Activated B cell treated with CpG ODN at 0.5 μM for 24 hours (primary cell): ENCODE measurements around the gene MTERF4. TPM values are rescaled to one million over a fixed set of nuclear protein-coding genes. Genes with fewer than 3 reads are reported as not detected.

Experiments
- ATAC-seq: fragments of 200-7000 bp; cut with Tn5 transposase; one replicate; pipeline ENCODE4 v1.10.0; 2021; ENCODE audit warnings: low read depth, mild to moderate bottlenecking, moderate library complexity
- CTCF ChIA-PET: fragments of 350-600 bp; sonication (Branson Sonifier 250); formaldehyde crosslinking; loops from one replicate; lab custom pipeline; 2021; ENCODE audit warnings: antibody characterized with exemption; lab: Charles Lee
- POLR2A ChIA-PET: fragments of 350-600 bp; sonication (Branson Sonifier 250); formaldehyde crosslinking; loops from one replicate; lab custom pipeline; 2021; ENCODE audit warnings: antibody characterized with exemption; lab: Charles Lee
- DNase-seq: peaks from one replicate; pipeline ENCODE4 v3.0.0; 2022
- H3K27ac Mint-ChIP-seq: one replicate; pipeline ENCODE4 v1.8.0; 2020; ENCODE audit warnings: mixed read lengths
- H3K27me3 Mint-ChIP-seq: one replicate; pipeline ENCODE4 v1.8.0; 2021; ENCODE audit warnings: mixed read lengths
- H3K36me3 Mint-ChIP-seq: one replicate; pipeline ENCODE4 v1.8.0; 2021; ENCODE audit warnings: low read depth, mixed read lengths
- H3K4me1 Mint-ChIP-seq: one replicate; pipeline ENCODE4 v1.8.0; 2021; ENCODE audit warnings: mixed read lengths
- H3K4me3 Mint-ChIP-seq: one replicate; pipeline ENCODE4 v1.8.0; 2020; ENCODE audit warnings: mild to moderate bottlenecking, mixed read lengths
- H3K9me3 Mint-ChIP-seq: one replicate; pipeline ENCODE4 v1.8.0; 2020; ENCODE audit warnings: mixed read lengths
- intact Hi-C: fragments of 100-400 bp; cut with micrococcal nuclease; formaldehyde crosslinking; loops from one replicate; pipeline ENCODE4 v1.15.1; 2024
- total RNA-seq: library from RNA; stranded (reverse); gene quantifications from 2 replicates; pipeline ENCODE4 v1.2.3, GENCODE V29; 2022
- TF ChIP-seq, protein P1 (sequence below): fragments of 200-600 bp; IDR thresholded peaks from one replicate; pipeline ENCODE4 v1.8.0; 2022; ENCODE audit warnings: antibody characterized with exemption, mild to moderate bottlenecking

Gene MTERF4, protein sequence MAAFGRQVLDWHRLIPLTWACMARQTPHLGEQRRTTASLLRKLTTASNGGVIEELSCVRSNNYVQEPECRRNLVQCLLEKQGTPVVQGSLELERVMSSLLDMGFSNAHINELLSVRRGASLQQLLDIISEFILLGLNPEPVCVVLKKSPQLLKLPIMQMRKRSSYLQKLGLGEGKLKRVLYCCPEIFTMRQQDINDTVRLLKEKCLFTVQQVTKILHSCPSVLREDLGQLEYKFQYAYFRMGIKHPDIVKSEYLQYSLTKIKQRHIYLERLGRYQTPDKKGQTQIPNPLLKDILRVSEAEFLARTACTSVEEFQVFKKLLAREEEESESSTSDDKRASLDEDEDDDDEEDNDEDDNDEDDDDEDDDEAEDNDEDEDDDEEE
- 99.7 and 122 TPM in 2 replicates for total RNA-seq

- intact Hi-C loops: loop anchor here (1.0 to 10.0 kb wide), 5 partner anchors 8 to 538 kb away; partner anchors contain the start of genes DUSP28, PPP1R7 and RNPEPL1
- DNase-seq (peak; percentile 85), ATAC-seq (peak; percentile 92)
- peaks cover 55% of the 10 kb centered on the region for H3K36me3 Mint-ChIP-seq
- peak within 1 kb of the TSS; percentile 97 for H3K4me3 Mint-ChIP-seq
- peak within 1 kb of the TSS; percentile 98 for H3K27ac Mint-ChIP-seq
- no peaks in the 10 kb centered on the region for H3K9me3 Mint-ChIP-seq
- ChIA-PET POLR2A (interaction anchor here (0.7 to 7.5 kb wide), 17 partner anchors 9 to 600 kb away, joined by 3 to 142 read pairs (median 5); partner anchors contain the start of genes HDLBP, ING5, PASK and PPP1R7), CTCF (interaction anchor here (1.7 to 2.4 kb wide), 2 partner anchors 24 to 48 kb away, joined by 5 to 10 read pairs; partner anchors contain the start of gene PPP1R7)
- no peaks in the 10 kb centered on the region for H3K27me3 Mint-ChIP-seq
- TF ChIP-seq, protein P1, sequence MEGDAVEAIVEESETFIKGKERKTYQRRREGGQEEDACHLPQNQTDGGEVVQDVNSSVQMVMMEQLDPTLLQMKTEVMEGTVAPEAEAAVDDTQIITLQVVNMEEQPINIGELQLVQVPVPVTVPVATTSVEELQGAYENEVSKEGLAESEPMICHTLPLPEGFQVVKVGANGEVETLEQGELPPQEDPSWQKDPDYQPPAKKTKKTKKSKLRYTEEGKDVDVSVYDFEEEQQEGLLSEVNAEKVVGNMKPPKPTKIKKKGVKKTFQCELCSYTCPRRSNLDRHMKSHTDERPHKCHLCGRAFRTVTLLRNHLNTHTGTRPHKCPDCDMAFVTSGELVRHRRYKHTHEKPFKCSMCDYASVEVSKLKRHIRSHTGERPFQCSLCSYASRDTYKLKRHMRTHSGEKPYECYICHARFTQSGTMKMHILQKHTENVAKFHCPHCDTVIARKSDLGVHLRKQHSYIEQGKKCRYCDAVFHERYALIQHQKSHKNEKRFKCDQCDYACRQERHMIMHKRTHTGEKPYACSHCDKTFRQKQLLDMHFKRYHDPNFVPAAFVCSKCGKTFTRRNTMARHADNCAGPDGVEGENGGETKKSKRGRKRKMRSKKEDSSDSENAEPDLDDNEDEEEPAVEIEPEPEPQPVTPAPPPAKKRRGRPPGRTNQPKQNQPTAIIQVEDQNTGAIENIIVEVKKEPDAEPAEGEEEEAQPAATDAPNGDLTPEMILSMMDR: no peak
- H3K4me1 Mint-ChIP-seq: peaks cover 55% of the 10 kb centered on the region
Observed at GRCh38 chr2:241102239-241102803, at the start of gene MTERF4. MTERF4 (minus strand) TSS chr2:241102287; CDS start chr2:241102273, 14 bp downstream.

GRCh38 chr2:241150660-241151530 lies 48.8 kb upstream of the MTERF4 start:
- Mint-ChIP-seq H3K4me1 (peaks cover 26% of the 10 kb centered on the region), H3K4me3 (peak overlapping the region; percentile 100), H3K27ac (peak overlapping the region; percentile 95), H3K27me3 (no peaks in the 10 kb centered on the region), H3K36me3 (peaks cover 34% of the 10 kb centered on the region), H3K9me3 (no peaks in the 10 kb centered on the region)
- TF ChIP-seq, protein P1: no peak
- POLR2A ChIA-PET: interaction anchor here (0.6 to 5.5 kb wide), 21 partner anchors 10 to 712 kb away, joined by 3 to 137 read pairs (median 6); partner anchors contain the start of genes HDLBP, MTERF4 and SEPTIN2
- CTCF ChIA-PET: interaction anchor here (1.0 to 3.9 kb wide), 10 partner anchors 11 to 301 kb away, joined by 3 to 69 read pairs (median 5); partner anchors contain the start of gene MTERF4
- no peak for ATAC-seq
- DNase-seq: no peak
- intact Hi-C loops: loop anchor here (1.0 to 10.0 kb wide), 12 partner anchors 24 to 464 kb away; partner anchors contain the start of genes HDLBP, MTERF4, SEPTIN2 and SNED1

DNA sequence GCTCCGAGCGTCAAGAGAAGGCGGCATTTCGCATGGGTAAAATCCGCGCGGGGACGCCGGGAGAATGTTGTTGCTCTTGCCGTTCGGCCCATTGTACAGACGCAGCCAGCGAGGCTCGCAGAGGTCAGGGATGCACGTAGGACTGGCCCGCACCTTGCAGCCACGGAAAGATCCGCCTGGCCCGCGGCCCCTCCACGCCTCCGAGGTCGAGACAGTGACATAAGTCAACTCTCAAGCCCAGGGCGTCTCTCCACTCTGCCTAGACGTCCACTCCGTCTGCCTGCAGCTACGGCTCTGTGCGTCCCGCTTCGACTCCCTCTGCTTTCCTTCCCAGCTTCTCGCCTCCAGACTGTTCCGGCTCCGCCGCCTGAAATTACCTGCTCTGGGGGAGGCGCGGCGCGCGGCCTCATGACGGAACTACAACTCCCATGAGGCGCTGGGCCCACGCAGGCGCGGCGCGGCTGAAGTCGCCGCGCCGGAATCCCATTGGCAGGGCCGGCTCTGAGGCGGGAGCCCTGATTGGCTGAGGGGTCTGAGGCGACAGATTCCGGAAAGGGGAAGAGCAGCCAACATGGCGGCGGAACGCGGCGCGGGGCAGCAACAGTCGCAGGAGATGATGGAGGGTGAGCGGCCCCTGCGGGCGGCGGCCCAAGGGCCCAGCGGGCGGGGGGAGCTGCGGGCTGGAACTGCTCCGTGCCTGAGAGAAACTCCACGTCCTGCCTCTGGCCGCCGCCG lies 48.0 kb upstream of the MTERF4 start, which contains the start of gene PPP1R7:
TSS of gene PPP1R7 (plus strand) at position 543 of the 735 bp plus-strand sequence. CDS start at position 572, 29 bp downstream.
- intact Hi-C loops: loop anchor here (1.0 to 10.0 kb wide), 13 partner anchors 23 to 465 kb away; partner anchors contain the start of genes FARP2, HDLBP, MTERF4 and SEPTIN2
- Mint-ChIP-seq H3K36me3 (peaks cover 30% of the 10 kb centered on the region), H3K4me3 (peak within 1 kb of the TSS; percentile 100), H3K27ac (peak within 1 kb of the TSS; percentile 95), H3K4me1 (peaks cover 26% of the 10 kb centered on the region), H3K9me3 (no peaks in the 10 kb centered on the region), H3K27me3 (no peaks in the 10 kb centered on the region)
- CTCF ChIA-PET: interaction anchor here (1.0 to 3.9 kb wide), 15 partner anchors 37 to 300 kb away, joined by 3 to 69 read pairs (median 5); partner anchors contain the start of gene MTERF4
- peak; percentile 84 for DNase-seq
- POLR2A ChIA-PET: interaction anchor here (0.6 to 5.5 kb wide), 27 partner anchors 10 to 711 kb away, joined by 3 to 137 read pairs (median 6); partner anchors contain the start of genes HDLBP, MTERF4 and SEPTIN2
- TF ChIP-seq, protein P1: no peak
- ATAC-seq: peak; percentile 83

DNA sequence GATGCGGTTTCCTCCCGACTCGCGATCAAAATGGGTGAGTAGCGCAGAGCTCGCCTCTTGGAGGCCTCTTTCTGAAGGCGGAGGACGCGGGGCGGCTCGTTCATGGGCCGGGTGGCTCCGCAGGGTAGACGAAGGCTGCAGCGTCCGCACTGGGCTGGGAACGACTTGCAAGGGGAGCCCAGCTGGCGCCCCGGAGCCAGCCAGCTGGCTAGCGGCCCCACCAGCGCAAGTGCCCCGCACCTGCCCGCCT lies 47.5 kb upstream of the MTERF4 start:
- H3K4me1 Mint-ChIP-seq: peaks cover 26% of the 10 kb centered on the region
- peaks cover 27% of the 10 kb centered on the region for H3K36me3 Mint-ChIP-seq
- peak overlapping the region; percentile 85 for H3K27ac Mint-ChIP-seq
- TF ChIP-seq, protein P1: no peak
- ATAC-seq: peak; percentile 7
- no peak for DNase-seq
- H3K9me3 Mint-ChIP-seq: no peaks in the 10 kb centered on the region
- ChIA-PET CTCF (interaction anchor here (1.0 to 3.9 kb wide), 8 partner anchors 37 to 300 kb away, joined by 3 to 69 read pairs (median 4); no protein-coding TSS in a partner anchor), POLR2A (interaction anchor here (0.6 to 5.5 kb wide), 16 partner anchors 9 to 235 kb away, joined by 3 to 137 read pairs (median 6); partner anchors contain the start of genes HDLBP, MTERF4 and SEPTIN2)
- intact Hi-C loops: loop anchor here (1.0 kb wide), 1 partner anchor 207 kb away; the partner anchor contains the start of gene FARP2
- H3K4me3 Mint-ChIP-seq: peak overlapping the region; percentile 100
- H3K27me3 Mint-ChIP-seq: no peaks in the 10 kb centered on the region
